Stimulated activated CD8-positive, alpha-beta memory T cell treated with anti-CD3 and anti-CD28 coated beads, Interleukin-12 subunit alpha, Interleukin-12 subunit beta, amount 100 ng/mL, for 24 hours (primary cell): ENCODE results near the gene GIPC2.
"Not testable (repeated sequence)": the region's sequence is repeated elsewhere in the genome, so short reads cannot be mapped to it uniquely, and the experiment has no call there.

ENCODE experiments used
- DNase-seq: peaks from one replicate; pipeline ENCODE4 v3.0.0-alpha.2; 2020; ENCODE audit errors: extremely low read depth

The GIPC2 gene, protein sequence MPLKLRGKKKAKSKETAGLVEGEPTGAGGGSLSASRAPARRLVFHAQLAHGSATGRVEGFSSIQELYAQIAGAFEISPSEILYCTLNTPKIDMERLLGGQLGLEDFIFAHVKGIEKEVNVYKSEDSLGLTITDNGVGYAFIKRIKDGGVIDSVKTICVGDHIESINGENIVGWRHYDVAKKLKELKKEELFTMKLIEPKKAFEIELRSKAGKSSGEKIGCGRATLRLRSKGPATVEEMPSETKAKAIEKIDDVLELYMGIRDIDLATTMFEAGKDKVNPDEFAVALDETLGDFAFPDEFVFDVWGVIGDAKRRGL

DNA sequence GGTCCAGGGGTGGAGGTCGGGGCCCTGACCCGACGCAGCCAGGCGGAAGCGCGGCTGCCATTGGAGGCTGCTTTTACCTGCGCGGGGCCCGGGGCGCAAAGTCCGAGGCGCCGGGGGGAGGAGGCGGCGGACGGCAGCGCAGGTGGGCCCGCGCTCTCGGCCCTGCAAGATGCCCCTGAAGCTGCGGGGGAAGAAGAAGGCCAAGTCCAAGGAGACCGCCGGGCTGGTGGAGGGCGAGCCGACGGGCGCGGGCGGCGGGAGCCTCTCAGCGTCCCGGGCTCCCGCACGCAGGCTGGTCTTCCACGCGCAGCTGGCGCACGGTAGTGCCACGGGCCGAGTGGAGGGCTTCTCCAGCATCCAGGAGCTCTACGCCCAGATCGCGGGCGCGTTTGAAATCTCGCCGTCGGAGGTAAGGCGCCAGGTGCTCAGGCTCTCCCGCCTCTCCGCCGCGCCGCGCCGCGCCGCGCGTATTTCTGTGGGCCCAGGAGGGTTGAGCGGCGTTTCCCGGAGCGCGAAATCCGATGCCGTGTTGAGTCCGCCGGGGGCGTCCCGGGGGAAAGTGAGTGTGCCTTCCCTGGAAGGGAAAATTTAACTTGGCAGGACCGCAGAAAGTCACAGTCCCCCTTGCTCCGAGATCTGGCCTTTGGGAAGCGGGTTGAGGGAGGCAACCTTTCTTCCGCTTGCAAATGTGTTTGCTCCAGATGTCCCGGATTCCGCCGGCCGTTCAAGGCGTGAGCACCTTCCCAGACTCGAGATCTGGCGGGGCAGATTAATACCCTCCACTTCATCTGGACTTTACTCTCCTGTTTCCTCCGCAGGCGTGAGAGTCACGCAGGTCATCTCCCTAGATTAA is at the start of gene GIPC2:
TSS of gene GIPC2 (plus strand) at position 41 of the 853 bp plus-strand sequence. CDS start at position 170, 129 bp downstream.
- DNase-seq: no peak

DNA sequence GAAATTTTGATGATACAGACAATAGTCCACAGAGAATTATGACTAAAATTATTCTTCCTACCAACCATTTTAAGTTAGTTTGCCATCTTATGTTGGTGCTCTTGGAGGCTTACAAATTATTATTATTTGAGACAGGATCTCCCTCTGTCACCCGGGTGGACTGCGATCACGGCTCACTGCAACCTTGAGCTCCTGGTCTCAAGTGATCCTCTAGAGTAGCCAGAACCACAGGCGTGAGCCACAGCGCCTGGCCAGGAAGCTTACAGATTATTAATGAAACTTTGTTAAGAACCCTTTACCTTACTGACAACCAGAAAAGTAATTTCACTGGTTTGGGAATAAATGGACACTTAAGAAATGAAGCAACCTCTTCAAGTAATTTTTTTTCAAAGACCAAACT is 49.0 kb upstream of the GIPC2 start:
- DNase-seq: no peak

GRCh38 chr1:78000536-78000935 is 45.2 kb upstream of the GIPC2 start:
- not testable (repeated sequence) for DNase-seq

DNA sequence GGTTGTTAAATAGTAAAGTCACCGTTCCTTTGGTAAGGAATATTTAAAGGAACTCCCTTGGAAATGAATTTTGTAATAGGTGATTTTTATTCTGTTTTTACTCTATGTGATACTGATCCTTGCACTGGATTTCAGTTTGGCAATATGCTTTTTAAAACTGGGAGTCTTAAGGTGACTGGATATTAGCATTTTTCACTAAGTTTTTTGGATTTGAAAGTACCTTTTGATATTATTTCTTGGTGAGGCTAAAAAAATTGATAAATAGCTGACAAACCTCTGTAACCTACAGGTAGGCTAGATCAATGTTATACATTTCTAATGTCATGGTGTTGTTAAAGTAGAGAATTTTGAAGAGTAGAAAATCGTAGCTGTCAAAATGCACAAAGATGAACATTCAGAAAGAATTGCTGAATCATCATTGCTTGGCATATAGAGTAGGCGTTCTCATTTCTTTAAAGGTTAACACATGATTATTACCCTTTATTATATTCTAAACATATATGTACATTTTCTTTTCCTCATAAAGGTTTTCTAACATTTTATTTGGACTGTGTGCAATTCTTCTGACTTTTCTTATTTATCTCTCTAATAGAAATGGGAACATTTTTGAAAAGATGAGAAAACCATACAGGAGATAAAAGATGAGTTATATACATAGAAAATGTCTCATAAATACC is 42.6 kb upstream of the GIPC2 start:
- DNase-seq: no peak

- DNase-seq: no peak
Measured at GRCh38 chr1:78003882-78004718, 41.7 kb upstream of the GIPC2 start.

GRCh38 chr1:78004719-78005447 is 40.9 kb upstream of the GIPC2 start, which contains the start of gene DNAJB4:
TSS of gene DNAJB4 (plus strand) at chr1:78004939. CDS start at chr1:78005111, 172 bp downstream.
- DNase-seq: no peak

DNA sequence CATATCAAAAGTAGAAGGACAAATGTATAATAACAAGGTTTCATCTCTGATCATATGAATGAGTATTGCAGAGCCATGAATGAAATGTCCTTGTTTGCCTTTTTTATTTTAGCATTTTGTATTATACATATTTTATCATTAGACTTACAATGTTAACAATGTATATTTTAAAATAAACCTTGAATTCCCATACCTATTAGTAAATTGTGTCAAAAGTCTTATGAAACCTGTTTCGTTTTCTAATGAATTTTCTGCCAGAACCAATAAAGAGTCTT is 40.4 kb upstream of the GIPC2 start:
- DNase-seq: no peak

GRCh38 chr1:78005755-78006154 is 40.0 kb upstream of the GIPC2 start:
- no peak for DNase-seq

DNA sequence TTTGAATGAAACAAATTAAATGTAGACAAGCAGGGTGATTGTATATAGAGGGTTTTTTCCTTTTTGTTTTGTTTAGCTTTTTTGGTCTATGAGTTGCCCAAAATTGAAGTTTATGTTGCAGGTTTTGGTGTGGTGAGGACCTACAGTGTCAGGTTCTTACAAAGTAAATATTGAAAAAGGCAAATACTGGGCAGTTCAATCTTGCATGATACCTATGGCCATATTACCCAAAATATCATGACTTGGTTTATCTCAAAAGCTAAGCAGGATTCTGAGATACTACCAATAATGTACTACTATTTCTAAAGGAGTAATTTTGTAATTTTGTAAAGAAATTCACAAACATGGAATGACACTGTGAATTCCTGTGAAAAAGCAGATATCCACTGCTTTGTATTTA is 39.2 kb upstream of the GIPC2 start:
- no peak for DNase-seq

GRCh38 chr1:78007677-78008341 is 38.0 kb upstream of the GIPC2 start:
- no peak for DNase-seq

DNA sequence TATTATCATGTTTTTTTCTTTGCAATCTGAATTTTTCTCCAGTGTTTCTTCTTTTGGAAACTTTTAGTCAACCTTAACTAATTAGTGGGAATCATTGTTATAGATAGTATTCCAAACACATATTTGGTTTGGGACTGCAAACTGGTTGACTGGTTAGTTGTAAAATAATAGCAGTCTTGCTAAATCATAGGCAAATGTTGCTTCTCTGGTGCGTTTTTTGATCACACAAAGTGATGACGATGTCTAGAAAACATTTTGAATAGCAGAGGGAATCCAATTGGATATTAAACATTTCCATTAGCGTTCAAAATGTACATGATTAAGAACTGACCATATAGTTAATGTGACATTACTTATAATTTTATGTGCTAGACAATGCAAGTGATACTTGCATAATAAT is 36.5 kb upstream of the GIPC2 start:
- no peak for DNase-seq

DNA sequence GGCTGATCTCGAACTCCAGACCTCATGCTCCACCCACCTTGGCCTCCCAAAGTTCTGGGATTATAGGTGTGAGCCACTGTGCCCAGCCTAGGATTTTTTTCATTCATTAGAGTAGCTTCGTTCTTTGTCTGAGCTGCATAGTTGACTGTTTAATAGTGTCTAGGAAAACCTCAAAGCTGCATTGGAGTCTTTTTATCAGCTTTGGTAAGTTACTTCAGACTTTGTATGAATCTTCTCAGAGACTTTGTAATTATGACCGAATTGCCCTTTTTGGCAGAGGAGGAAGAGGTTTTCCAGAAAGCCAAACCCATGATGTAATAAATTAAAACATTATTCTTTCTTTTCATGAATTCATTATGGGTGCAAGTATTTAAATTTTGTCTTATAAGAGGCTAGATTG is 35.9 kb upstream of the GIPC2 start:
- DNase-seq: no peak

GRCh38 chr1:78011050-78011449 is 34.7 kb upstream of the GIPC2 start:
- DNase-seq: no peak

GRCh38 chr1:78015148-78015547 is 30.6 kb upstream of the GIPC2 start:
- no peak for DNase-seq

DNA sequence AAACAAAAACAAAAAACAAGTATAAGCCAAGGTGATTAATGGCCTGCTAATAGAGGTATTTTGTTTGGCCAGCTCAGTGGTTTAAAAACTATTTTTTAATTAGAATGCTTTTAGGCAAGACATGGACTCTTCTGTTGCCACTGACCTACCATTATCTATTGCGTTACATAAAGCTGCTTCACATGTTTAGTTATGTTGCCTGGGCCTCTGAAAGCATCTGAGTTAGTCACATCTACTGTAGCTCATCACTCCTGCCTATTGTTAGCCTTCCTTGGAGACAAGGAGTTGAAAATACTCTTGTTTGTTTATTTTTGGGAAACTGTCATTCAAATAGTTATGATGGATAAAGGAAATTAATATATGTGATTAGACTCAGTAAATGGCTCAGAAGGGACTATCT is 26.7 kb upstream of the GIPC2 start:
- DNase-seq: no peak

- DNase-seq: not testable (repeated sequence)
Measured at GRCh38 chr1:78021134-78021533, 24.6 kb upstream of the GIPC2 start.

DNA sequence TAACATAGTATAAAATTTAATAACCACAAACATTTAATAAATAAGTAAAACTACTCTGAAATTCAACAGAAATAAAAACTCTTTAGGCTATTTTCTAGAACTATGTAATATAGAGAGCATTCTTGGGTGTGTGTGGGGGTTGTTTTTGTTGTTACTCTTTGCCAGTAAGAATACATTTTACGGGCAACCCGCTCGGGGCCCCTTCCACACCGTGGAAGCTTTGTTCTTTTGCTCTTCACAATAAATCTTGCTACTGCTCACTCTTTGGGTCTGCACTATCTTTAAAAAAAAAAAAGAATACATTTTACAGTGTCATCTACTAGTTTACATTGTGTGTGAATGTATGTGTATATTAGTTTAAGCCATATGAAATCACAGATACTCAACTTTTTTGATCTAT is 16.0 kb upstream of the GIPC2 start:
- no peak for DNase-seq

GRCh38 chr1:78032996-78033796 is 12.6 kb upstream of the GIPC2 start:
- DNase-seq: no peak

GRCh38 chr1:78033797-78034172 is 12.0 kb upstream of the GIPC2 start:
- DNase-seq: no peak

DNA sequence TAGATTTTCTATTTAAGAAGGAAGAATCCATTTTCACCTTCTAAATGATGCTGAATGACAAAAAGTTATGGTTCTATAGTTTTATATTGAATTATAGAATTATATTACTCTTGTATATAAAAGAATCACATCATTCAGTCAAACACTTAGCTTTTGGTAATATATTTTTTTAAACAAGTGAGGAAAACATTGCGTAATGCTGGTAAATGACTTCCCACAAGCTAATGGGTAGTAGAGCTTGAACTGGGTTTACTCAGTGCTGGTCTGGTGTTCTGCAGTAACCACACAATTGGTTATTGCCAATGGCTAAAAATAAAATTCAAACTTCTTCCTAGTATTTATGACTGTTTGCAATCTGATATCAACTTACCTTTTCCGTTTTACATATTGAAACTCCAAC is 10.6 kb upstream of the GIPC2 start:
- DNase-seq: no peak
